ENCODE measurements around the gene NKD1.

NKD1 gene

DNA sequence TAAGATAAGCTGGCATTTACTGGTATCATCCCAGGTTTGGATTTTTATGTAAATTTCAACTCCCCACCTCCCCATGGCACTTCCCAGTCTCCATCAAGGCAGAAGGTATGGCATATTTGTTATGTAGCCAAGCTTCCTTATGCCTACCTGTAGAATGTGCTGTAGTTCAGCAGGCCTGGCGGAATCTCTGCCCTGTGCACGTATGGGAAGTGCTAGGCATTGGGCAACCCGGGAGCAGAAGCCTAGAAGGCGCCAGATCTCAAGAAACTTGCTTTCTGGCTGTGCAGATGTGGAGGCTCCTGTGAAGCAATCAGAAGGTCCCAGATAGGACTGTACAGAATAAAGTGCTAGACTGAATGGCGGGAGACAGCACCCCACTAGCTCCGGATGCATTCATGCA lies 68.2 kb downstream of the NKD1 start:
- DNase-seq = no peak

DNA sequence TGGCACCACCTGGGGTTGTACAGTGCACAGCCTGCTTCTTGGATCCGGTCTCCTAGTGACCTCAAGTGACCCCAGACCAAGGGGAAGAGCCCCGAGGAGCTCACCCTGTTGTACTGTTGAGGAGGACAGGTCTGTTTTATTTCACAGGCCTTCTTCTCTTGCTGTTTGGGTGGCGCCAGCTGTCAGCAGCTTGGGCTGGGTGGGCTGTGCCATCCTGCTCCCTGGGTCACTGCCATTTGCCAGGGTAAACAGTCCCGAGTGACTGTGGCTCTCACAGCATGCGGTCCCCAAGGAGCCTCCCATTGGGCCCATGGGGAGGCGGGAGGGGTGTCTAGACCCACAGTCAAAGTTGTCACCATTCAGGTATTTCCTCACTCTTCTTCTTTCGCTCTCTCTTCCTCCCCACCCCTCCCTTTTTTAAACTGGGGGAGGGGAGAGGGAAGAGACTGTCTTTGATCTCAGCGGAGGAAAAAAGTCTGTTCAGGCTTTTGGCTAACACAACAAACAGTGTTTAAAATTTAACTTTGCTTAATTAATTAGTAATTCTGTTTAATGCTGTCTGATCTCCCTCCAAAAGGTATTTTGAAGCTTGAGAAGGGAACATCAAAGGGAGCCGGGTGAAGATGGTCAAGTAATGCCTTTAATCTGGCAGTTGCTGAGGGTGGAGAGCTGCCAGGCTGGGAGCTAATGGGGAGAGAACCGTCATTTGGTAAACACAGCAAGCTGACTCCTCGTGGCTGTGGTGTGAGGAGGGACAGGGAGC lies 68.9 kb downstream of the NKD1 start:
- no peak for DNase-seq

DNA sequence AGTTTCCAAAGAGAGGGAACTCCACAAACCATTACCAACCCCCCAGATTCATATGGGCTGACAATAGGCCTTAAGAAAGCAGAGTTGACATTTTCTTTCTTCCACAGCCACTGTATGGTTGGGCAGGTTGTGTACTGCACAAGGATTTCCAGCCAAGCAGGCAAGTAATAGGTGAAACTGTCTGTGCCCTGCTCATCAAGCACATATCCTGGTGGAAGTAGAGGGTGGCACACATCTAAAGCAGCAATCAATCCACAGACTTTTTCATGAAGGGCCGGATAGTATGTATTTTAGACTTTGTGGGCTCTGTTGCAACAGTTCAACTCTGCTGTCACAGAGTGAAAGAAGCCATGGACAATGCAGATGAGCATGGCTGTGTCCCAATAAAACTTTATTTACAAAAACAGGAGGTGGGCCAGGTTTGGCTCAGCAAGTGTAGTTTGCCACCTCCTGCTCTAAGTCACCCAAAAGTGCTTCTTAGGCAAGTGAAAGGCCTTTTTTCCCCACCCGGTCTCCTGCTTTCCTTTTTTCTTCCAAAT lies 69.5 kb downstream of the NKD1 start:
- no peak for DNase-seq

DNA sequence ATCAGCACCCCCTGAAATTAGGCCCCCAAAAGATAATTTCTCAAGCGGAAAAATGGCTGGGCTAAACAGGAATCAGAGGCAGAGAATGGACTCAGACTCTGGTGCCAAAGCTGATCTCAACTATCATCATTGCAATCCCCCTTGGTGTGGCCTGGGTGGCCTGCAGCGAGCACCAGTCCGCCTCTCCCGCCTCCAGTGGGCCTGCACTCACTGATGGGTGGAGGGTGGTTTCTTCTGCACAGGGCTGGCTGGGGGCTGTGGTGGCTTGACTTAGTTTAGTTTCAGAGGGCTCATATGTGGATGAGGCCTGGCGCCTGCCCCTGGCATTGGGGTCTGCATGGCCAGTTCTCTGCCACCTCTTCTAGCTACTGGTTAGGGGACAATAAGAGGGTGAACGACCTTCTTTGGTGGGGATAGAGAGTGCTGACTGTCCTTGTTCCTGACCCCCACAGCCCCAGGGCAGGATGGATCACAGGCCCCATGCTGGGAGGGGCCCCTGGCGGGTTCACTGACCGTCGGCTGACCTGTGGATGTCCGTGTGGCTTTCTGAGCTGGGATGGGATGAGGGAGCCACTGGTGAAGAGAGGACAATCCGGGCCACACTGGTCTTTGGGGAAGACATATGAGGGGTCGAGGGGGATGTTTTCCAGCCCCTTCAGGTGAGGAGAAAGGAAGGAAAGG lies 70.2 kb downstream of the NKD1 start:
- DNase-seq = no peak

DNA sequence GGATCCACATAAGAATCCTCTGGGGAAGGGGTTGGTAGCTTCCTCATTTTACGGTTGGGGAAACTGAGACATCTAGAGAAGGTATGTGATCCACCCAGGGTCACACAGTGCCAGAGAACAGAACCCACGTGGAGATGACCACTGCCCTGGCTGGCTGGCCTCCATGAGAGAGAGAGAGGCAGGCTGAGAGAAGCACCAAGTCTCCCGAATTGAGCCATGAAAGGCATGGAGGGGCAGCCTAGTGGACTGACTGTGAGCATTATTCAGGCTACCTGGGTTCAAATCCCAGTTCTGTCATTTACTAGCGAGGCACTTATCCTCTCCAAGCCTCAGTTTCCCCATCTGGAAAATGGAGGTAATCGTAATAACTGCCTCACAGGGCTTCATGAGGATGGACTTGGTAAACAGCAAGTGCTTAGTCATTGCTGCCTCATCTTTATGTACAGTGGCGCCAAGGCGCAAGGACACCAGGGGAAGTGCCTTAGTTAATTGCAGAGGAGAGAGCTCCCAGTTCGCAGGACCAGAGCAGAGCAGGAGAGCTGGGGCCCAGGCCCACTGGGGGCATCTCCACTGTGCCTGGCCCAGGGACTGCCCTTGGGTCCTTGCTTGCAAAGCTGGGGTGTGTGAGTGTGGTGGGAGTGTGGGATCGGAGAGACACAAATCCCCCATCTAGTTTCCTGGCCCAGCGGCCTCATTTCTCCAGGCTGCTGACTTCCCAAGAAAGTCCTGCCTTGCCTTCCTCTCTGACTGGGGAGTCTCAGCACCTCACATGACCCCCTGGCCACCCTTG lies 71.7 kb downstream of the NKD1 start:
- DNase-seq = no peak

DNA sequence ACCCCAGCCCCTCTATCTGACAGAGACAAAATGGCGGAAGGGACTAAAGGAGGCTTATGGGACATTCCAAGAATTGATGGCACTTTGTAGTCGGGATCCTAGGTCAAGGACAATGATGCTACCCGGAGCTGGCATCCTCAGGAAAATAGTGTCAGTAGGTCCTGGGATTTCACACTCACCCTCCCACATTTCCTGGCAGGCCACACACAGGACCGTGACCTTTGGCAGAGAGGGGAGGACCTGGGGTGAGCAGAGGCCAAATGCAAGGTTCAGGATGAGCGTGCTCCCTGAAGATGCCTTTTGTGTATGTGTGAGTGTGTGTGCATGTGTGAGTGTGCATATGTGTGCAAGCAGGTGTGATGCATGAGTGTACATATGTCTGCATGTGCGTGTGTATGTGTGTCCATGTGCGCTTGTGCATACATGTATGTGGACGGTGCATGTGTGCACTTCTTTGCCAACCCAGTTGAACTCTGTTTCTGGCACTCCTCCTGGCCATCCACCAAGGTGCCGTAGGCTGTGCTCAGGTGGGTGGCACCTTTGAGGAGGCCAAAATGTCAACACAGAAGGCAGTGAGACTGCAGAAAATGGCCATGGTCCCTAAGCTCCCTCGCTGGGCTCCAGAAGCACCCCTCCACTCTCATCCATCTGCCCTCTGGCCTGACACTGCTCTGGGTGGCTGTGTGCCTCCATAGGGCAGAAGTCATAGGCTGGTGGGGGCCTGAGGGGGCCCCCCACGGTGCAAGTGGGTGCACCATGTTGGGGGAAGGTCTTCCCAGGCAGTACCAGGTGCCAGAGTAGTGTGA lies 72.7 kb downstream of the NKD1 start:
- no peak for DNase-seq

DNA sequence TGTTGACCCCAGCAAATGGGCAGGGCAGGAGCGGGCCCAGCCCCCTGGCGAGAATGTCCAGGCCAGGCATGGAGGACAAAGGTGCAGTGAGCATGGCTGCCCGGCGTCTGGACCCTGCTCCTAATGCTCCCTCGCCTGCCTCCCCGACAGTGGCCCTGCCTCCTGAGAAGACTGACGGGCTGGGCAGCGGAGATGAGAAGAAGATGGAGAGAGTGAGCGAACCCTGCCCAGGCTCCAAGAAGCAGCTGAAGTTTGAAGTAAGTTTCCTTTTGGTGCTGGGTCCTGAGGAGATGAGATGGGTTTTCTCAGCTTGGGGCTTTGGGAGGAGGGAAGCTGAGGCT lies 73.2 kb downstream of the NKD1 start:
- DNase-seq = no peak

DNA sequence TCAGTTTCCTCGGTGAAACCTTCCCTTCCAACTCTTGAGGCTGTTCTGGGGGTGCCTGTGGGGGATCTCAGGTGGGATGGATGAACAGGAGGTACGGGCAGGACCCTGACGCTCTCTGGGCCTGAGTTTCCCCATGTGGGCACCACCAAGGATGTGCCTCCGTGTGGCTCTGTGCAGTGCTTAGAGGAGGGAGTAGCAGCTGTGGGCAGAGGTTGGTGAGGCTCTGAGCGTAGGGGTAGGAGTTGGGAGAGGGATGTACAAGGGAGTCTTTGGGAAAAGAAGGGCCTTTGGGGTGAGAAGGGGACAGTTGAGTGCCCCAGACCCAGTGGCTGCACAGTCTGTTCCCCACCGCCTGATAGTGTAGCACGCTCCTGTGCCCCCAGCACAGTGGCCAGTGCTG lies 73.8 kb downstream of the NKD1 start:
- DNase-seq = no peak

DNA sequence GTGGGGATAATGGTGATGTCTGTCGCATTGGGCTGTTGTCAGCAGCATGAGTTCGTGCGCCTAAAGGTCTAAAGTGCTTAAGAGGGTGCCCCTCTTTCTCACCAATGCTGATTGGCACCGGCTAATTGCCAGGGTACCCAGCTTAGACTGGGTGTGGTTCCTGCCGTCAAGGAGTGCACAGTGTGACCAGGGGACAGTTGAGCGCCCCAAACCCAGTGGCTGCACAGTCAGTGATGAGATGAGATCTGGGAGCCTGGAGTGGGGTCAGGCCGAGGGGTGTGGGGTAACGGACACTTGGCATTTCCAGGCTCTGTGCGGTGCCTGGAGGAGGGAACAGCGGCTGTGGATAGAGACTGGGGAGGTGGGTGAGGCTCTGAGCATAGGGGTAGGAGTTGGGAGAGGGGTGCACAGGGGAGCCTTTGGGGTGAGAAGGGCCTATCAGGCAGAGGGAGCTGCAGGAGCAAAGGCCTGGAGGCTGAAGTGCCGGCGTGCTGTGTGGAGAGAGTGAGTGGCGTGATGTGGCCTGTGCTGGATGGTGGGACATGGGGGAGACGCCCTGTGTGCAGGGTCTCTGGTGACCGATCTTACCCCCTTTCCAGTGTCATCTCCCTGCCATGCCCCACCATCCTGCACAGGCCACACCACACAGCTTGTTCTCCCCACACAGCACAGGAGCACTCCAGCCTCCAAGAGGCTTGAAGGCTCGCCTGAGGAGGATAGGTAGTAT lies 74.6 kb downstream of the NKD1 start:
- no peak for DNase-seq

DNA sequence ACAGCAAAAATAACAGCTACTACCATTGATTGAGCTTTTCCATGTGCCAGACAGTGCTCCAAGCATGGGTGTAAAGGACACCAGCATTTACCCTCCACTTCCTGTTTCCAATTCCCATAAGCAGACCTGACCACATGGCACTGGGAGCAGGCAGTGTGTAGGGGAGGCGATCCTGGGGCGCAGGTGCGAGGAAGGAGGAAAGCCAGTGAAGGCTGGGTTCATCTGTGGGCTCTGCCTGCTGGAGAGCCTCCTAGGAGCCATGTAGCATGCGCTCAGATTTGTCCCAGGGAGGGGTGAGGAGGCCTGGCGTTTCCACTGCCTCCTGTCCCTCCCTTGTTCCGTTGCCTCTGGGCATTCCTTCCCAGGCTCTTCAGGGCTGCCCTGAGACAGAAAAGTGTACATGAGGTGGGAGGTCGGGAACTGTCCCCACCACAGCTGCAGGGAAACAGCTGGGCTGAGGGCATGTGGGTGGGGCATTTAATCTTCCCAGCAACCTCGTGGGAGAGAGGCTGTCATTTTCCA lies 76.3 kb downstream of the NKD1 start:
- no peak for DNase-seq

DNA sequence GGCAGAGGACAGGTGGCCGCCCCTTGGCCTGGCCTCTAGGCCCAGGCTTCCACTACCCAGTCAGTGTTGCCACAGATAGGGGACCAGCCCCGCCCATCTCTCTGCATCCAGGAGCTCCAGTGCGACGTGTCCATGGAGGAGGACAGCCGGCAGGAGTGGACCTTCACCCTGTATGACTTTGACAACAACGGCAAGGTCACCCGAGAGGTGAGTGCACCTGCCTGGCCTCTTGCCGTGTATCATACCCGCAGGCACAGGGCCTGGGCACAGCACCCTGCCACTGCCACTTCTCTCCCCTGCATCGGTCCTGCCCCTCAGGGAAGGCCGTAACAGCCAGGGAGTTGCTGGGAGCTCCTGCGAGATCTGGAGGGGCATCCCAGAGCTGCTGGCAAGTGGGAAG lies 77.2 kb downstream of the NKD1 start:
- no peak for DNase-seq

DNA sequence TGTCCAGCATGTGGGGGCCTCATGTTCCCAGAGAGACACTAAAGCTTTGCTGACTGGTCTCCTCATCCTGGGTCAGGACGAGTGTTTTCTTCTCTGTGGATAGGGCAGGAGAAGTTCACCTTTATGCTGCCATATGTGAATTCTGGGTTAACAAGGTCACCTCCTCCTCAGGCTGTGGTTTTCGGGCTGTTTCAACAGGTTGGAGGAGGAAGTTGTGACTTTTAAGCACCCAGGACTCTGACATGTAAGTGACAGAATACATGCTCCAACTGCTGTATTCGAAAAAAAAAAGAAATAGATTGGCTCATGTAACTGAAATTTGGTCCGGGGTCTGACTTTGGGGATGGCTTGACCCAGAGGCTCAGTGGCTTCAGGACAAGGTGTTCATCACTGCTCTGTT lies 78.7 kb downstream of the NKD1 start:
- DNase-seq = no peak

DNA sequence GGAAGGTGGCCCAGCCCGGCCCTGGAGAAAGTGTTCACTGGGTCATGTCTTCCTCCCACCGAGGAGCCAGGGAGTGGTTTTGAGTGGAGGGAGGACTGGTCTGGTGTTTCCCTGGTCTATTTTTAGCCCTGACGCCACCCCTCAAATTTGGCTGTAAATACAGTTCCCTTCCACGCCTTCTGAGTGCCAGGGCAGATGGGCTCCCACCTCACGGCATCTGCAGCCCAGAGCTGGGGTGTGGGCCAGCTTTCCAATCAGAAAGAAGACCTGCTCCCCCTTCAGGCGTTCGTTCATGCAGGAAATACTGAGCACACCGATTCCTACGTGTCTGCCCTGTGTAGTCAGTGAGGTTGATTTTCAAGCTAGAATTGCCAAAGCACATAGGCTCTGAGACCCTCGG lies 79.2 kb downstream of the NKD1 start:
- DNase-seq = peak; percentile 8

DNA sequence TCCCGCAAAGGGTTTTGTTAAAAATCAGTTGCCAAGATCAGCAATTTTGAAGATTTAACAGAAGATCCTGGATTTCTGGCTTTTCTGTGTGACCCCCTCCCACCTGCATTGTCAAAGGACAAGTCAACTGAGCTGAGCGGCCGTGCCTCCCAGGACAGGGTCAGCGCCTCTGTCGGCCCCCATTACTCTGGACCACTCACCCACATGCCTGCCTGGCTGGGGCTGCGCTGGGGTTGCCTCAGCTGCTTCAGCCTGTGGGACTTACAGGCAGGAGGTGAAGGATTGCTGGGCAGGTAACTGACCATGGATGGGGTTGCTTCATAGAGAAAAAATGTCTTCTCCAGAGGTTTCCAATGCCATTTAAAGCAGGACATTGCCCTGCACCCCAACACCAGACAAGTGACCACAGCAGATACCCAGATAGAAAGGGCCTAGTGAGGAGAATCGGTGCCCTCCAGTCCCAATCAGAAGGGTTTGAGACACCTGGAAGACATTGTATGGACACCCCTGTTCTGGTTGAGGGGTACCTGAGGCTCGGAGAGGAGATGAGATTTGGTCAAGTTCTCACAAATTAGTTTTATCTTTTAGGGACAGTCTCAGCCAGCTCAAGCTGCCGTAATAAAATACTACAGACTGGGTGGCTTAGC lies 80.1 kb downstream of the NKD1 start:
- DNase-seq = no peak

DNA sequence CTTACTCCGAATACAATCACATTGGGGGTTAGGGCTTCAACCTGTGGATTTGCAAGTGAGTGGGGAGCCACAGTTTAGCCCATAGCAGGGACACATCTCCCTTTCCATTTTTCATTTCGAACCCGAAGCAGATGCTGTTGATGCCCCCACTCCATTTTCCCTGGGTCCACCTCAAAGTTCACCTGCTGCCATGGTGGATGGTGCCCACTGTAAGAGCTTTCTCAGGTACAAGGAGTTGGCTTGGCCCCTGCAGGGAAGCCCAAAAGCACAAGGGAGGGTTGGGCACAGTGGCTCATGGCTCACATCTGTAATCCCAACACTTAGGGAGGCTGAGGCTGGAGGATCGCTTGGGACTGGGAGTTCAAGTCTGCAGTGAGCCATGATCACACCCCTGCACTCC lies 81.1 kb downstream of the NKD1 start:
- no peak for DNase-seq

DNA sequence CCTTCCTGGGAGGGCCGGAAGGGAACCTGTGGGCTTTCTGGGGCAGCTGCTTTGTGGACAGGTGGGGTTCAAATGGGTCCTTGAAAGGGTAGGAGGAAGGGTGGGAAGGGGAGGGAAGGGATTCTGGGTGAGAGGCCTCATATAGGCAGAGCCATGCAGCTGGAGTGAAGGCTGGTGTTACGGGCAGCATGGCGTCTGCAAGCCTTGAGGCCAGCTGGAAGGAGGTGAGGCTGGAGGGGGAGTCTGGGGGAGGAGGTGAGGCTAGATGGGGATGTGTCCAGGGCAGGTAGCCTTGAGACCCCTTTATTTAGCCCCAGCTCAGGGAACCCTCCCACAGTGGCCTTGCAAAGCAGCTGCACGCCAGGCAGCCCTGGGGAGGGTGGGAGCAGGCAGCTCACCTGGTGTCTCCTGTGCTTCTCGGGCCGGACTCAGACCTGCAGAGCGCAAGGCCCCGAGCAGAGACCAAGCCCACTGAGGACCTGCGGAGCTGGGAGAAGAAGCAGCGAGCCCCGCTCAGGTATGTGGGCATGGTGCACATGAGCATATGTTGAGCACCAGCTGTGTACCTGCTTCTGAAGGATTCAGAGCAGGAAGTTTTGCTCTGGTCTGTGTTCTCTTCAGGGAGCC lies 82.3 kb downstream of the NKD1 start:
- DNase-seq = no peak

DNA sequence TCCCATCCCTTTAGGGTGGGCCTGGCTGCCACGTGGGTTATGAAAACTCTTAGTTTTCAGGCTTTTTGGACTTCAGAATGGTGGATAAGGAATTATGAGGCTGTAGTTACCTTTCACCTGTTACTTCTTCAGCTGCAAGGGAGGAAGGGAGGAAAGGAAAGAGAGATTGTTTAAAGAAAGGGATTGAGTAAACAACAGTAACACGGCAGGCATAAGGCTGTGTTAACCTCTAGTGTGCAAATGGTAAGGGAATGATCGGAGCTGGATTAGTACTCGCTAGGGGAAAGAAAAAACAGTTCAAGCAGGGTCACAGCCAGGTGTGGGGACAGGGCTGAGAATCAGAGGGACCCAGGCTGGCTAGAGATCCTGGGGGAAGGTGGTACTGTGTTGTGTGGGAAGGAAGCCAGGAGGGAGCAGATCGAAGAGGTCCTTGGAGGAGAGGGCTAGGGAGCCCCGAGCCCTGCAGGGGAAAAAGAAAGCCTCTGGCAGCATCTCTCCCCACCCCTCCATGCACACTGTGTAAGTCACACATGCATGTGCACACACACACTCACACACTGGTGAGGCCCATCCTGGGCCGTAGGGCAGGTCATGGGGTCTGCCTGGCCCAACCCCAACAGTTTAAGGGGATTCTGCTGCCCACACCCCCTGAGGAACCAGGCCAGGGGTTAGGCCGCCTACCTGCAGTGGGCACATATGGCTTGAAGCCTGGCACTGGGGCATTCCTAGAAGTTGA lies 83.2 kb downstream of the NKD1 start:
- no peak for DNase-seq

DNA sequence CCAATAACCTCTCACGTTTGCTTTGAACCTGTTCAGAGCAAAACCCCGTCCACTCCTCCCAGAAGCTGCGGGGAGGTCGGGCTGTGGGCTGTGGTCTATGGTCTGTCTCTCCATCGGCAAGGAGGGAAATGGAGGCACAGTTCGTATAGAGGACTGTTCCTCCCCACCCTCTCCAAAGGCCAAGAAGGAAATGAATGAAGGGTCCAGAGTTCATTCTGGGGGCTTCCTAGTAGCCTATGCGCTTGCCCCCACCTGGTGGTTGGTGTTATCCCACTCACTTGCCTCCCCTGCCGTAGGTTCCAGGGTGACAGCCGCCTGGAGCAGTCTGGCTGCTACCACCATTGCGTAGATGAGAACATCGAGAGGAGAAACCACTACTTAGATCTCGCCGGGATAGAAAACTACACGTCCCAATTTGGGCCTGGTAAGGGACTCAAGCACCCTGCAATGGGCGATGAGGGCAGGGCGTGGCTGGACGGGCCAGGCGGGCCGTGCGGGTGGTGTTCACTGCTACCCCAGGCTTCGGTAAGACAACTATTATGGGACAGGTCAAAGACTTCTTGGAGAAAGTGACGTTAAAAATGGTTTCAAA lies 83.9 kb downstream of the NKD1 start:
- no peak for DNase-seq

DNA sequence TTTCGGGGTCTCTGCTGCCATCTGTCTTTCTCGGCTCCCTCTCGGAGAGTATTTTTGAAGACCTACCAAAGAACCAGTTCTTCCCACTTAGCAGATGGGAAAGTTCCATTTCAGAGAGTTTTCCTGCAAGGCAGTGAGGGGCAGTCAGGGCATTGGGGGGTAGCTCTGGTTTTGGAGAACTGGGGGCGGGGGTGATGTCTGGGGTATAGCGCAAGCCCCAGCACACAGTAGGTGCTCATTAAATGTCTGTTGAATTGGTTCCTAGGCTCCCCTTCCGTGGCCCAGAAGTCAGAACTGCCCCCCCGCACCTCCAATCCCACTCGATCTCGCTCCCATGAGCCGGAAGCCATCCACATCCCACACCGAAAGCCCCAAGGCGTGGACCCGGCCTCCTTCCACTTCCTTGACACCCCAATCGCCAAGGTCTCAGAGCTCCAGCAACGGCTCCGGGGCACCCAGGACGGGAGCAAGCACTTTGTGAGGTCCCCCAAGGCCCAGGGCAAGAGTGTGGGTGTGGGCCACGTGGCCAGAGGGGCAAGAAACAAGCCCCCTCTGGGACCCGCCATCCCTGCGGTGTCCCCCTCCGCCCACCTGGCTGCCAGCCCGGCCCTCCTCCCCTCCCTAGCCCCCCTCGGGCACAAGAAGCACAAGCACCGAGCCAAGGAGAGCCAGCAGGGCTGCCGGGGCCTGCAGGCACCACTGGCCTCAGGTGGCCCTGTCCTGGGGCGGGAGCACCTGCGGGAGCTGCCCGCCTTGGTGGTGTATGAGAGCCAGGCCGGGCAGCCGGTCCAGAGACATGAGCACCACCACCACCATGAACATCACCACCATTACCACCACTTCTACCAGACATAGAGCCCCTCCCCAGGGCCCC lies 85.0 kb downstream of the NKD1 start:
- DNase-seq = no peak

Data from activated CD4-positive, alpha-beta T cell treated with anti-CD3 and anti-CD28 coated beads, Interleukin-2, amount 50 U/mL, for 16 hours (primary cell).